ENCODE measurements around the gene PET100. TPM values are rescaled to one million over a fixed set of nuclear protein-coding genes. Genes with fewer than 3 reads are reported as not detected.

Gene PET100
- total and polyA plus RNA-seq, 10 of the 15 experiments (the other 5 are each of a cell fraction or from before 2014, with no cell fraction given) = 47.0 to 462 (median 126) TPM

- CTCF ChIA-PET = no interaction called here
- Histone ChIP-seq H3K9me3 (replicated peaks; ENCODE audit: control insufficient read depth, insufficient read depth, low read length) (no peaks in the 10 kb centered on the region), H3K4me3 (no peak overlapping the region), H3K9ac (ENCODE audit: control insufficient read depth, insufficient read depth, low read length) (no peak overlapping the region), H3K4me1 (ENCODE audit: control insufficient read depth, insufficient read depth, low read length) (no peaks in the 10 kb centered on the region), H3K27me3 (replicated peaks in 1 of 2; ENCODE audit: control insufficient read depth in 2 of 2, insufficient read depth in 2 of 2, low read length in 1 of 2) (no peaks in the 10 kb centered on the region), H4K20me1 (ENCODE audit: control insufficient read depth, insufficient read depth) (no peaks in the 10 kb centered on the region), H3K4me2 (ENCODE audit: control insufficient read depth, insufficient read depth) (no peak overlapping the region), H3K27ac (ENCODE audit: control insufficient read depth, insufficient read depth) (no peak overlapping the region), H3K79me2 (ENCODE audit: control insufficient read depth, insufficient read depth, low read length) (no peaks in the 10 kb centered on the region), H3K36me3 (ENCODE audit: control insufficient read depth in 2 of 2, insufficient read depth in 2 of 2, low read length in 1 of 2) (no peaks in the 10 kb centered on the region), H2AFZ (ENCODE audit: control insufficient read depth, low read depth, low read length) (no peak overlapping the region)
- in situ Hi-C loops (cut with MboI) (no loop called here), intact Hi-C loops (cut with micrococcal nuclease; ENCODE audit: unreplicated experiment) (no loop called here)
- no TSS peak for BruUV-seq (replicated peaks)
- no peak for ATAC-seq
- POLR2A ChIA-PET = interaction anchor here (1.1 kb wide), 1 partner anchor 10 kb away, joined by 3 read pairs; no protein-coding TSS in a partner anchor
- SMC1A ChIA-PET (ENCODE audit: uncharacterized antibody, unreplicated experiment) = interaction anchor here (1.4 kb wide), 1 partner anchor 30 kb away, joined by 4 read pairs; no protein-coding TSS in a partner anchor
- 53% methylated on average over 8 of the region's 10 CpGs for WGBS (ENCODE audit: insufficient coverage, insufficient replicate concordance, low lambda C conversion rate, missing lambda C conversion rate)
- FAIRE-seq = no peak
- no peak for DNase-seq (ENCODE audit: low read depth, low spot score)
- RAD21 ChIA-PET (ENCODE audit: unreplicated experiment) = no interaction called here
- TF ChIP-seq RAD21 (IDR thresholded peaks at IDR 0.05; ENCODE audit: insufficient read depth, low read depth, low read length) (no peak), SMAD5 (IDR thresholded peaks at IDR 0.05; ENCODE audit: low read depth) (no peak), SMC3 (IDR thresholded peaks at IDR 0.05; ENCODE audit: borderline replicate concordance, low read length) (no peak), TCF3 (IDR thresholded peaks at IDR 0.05; ENCODE audit: borderline replicate concordance, insufficient read depth, low read depth, low read length) (no peak), PBX3 (IDR thresholded peaks at IDR 0.05; ENCODE audit: insufficient replicate concordance, low read depth, low read length) (no peak), SKIL (IDR thresholded peaks at IDR 0.05; ENCODE audit: low read depth, poor library complexity, severe bottlenecking) (no peak), HDAC2 (IDR thresholded peaks at IDR 0.05) (no peak), POLR2AphosphoS2 (IDR thresholded peaks at IDR 0.05; ENCODE audit: low read depth, low read length) (no peak), BMI1 (IDR thresholded peaks at IDR 0.05; ENCODE audit: borderline replicate concordance) (no peak)
Observed at GRCh38 chr19:7607212-7607873, 22.2 kb upstream of the PET100 start.

Data from GM12878 (cell line).